Urinary bladder (tissue), 4 donors: ENCODE results near the gene DGCR6L. TPM values are rescaled to one million over a fixed set of nuclear protein-coding genes. Genes with fewer than 3 reads are reported as not detected.
"Not testable (repeated sequence)": the region's sequence is repeated elsewhere in the genome, so short reads cannot be mapped to it uniquely, and the experiment has no call there.

ENCODE experiments used
- DNase-seq: peaks from one replicate; pipeline ENCODE4 v3.0.0-alpha.2; 2015; ENCODE audit errors: extremely low spot score
- H3K27ac ChIP-seq: one replicate; pipeline ENCODE4 v1.5.1; 2013; ENCODE audit warnings: low read depth, mild to moderate bottlenecking, moderate library complexity
- H3K36me3 ChIP-seq: one replicate; pipeline ENCODE4 v1.6.1; 2013; ENCODE audit warnings: mild to moderate bottlenecking, moderate library complexity; ENCODE audit not compliant: insufficient read depth
- H3K4me1 ChIP-seq: one replicate; pipeline ENCODE4 v1.6.1; 2013; ENCODE audit warnings: mild to moderate bottlenecking, moderate library complexity; ENCODE audit not compliant: insufficient read depth
- H3K4me3 ChIP-seq: one replicate; pipeline ENCODE4 v1.5.1; 2013; ENCODE audit warnings: low read depth, low read length
- WGBS: extraction: QIAGEN DNeasy Blood & Tissue Kit; methylation state at CpG from one replicate; pipeline ENCODE4 v1.1.7; 2013; 5-methylcytosine and 5-hydroxymethylcytosine counted together
- polyA plus RNA-seq: library from polyadenylated mRNA; stranded (reverse); fragments of 200-250 nt; gene quantifications from one replicate; pipeline ENCODE4 v1.2.3, GENCODE V29; 2013
- total RNA-seq: library from RNA; depleted of rRNA; stranded (reverse); fragments of >200 nt; gene quantifications from one replicate; pipeline ENCODE4 v1.2.3, GENCODE V29; 2014
- donor health status: healthy with polysubstance abuse.
- donor health status: healthy.

The DGCR6L gene
- total and polyA plus RNA-seq, 2 donors: 22.8 to 80.7 TPM

DNA sequence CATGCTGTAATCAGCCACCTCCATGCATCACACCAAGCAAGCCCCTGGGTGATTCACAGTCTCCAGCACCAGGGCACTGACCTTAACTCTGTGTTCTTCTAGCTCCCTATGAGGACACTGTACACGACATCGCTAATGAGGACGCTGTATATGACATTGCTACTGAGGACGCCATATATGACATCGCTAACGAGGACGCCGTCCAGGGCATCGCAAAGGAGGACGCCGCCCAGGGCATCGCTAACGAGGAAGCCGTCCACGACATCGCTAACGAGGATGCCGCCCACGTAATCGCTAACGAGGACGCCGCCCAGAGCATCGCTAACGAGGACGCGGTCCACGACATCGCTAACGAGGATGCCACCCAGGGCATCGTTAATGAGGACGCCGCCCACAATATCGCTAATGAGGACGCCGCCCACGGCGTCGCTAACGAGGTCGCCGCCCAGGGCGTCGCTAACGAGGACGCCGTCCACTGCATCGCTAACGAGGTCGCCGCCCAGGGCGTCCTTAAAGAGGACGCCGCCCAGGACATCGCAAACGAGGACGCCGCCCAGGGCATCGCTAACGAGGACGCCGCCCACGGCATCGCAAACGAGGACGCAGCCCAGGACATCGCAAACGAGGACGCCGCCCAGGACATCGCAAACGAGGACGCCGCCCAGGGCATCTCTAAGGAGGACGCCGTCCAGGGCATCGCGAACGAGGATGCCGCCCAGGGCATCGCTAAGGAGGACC, 34.5 kb upstream of the DGCR6L start:
- no peak for DNase-seq
- Histone ChIP-seq H3K36me3 (no peaks in the 10 kb centered on the region), H3K4me1 (no peaks in the 10 kb centered on the region), H3K27ac (no peak overlapping the region), H3K4me3 (no peak overlapping the region)
- WGBS: 95% methylated on average over 81 of the region's 81 CpGs

DNA sequence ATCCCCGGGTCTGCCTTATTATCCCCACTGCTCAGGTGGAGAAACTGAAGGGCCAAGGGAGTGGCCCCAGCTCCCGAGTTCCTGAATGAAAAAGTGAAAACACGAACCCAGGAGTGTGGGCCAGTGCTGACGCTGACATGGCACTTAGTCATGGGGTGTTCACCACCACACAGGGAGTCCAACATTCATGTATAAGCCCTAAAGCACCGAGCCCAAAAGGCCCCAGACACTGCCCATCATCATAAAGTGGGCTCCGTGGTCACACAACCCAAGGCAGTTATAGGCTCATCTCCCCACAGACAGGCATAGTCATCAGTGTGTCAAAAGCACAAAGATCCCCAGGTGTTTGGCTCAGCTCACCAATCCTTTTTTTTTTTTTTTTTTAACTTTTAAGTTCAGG, 32.7 kb upstream of the DGCR6L start:
- 69% methylated on average over 6 of the region's 6 CpGs for WGBS
- not testable (repeated sequence) for H3K4me3 ChIP-seq, H3K27ac ChIP-seq, H3K4me1 ChIP-seq, H3K36me3 ChIP-seq, DNase-seq

DNA sequence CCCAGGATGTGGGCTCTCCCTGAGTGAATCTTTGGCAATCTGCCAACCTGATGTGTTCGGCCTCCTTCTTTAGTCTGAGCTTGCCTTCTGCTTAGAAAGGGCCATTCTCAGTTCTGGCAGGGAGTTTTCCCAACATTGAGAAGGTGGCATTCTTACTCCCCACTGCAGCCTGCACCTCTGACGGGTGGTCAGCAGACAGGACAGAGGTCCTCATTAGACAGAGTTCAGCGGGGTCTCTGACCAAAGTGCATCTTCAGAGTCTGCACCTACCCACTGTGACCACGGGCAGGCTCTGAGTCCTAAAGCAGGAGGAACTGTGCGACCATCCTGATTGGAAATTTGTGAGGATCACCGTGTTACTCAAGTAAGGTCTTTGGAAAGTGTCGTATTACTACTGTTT, 26.7 kb upstream of the DGCR6L start:
- H3K4me1 ChIP-seq, H3K4me3 ChIP-seq, H3K27ac ChIP-seq, DNase-seq, H3K36me3 ChIP-seq: not testable (repeated sequence)
- 76% methylated on average over 3 of the region's 7 CpGs for WGBS

DNA sequence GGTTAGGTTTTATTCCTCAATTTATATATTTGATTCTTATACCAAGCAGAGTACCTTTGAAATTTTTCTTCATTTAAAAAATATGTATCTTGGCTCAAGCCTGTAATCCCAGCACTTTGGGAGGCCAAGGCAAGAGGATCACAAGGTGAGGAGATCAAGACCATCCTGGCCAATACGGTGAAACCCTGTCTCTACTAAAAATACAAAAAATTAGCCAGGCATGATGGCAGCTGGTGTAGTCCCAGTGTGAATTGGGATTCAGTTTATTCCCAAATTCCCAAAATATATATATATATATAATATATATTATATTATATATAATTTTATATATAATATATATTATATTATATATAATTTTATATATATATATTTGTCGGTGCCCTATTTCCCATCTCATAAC, 18.4 kb upstream of the DGCR6L start:
- 86% methylated on average over 2 of the region's 2 CpGs for whole genome bisulfite sequencing
- not testable (repeated sequence) for H3K36me3 ChIP-seq, H3K27ac ChIP-seq, H3K4me1 ChIP-seq, H3K4me3 ChIP-seq, DNase-seq

DNA sequence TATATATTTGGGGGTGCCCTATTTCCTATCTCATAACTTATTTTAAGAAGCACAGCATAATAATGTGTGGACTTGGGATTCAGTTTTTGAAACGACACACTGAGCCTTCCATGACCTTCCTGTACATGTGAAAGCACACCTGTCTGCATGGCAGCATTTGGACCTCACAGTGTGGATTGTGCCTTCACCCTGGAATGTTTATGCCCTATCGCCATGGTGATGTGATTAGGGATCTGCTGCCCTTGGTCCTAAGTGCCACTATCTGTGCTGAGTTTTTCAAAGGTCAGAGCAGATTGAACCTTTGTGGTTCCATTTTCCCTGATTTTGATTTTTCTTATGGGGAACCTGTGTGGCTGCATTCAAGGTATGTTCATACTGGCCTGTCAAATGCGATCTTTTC, 17.9 kb upstream of the DGCR6L start:
- H3K4me1 ChIP-seq, DNase-seq, H3K36me3 ChIP-seq, H3K27ac ChIP-seq, H3K4me3 ChIP-seq: not testable (repeated sequence)
- 84% methylated on average over 3 of the region's 3 CpGs for WGBS

DNA sequence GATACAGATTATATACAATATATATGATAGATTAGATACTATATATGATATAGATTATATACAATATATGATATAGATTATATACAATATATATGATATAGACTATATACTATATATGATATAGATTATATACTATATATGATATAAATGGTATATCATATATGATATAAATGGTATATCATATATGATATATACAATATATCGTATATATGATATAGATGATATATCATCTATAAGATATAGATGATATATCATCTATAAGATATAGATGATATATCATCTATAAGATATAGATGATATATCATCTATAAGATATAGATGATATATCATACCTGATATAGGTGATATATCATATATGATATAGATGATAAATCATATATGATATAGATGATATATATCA, 16.7 kb upstream of the DGCR6L start:
- not testable (repeated sequence) for H3K4me1 ChIP-seq, H3K36me3 ChIP-seq, H3K27ac ChIP-seq, DNase-seq, H3K4me3 ChIP-seq
- WGBS: 97% methylated on average over 1 of the region's 1 CpG

DNA sequence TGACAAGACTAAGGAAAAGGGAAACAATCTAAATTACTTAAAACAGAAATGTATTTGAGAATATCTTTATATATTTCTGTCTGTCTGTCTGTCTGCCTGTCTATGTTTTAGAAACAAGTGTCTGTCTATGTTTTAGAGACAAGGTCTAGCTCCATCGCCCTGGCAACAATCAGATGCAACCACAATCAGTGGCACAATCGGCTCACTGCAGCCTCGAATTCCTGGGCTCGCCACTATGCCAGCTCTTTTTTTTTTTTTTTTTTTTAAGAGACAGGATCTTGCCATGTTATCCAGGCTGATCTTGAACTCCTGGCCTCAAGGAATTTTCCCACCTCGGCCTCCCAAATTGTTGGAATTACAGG, 8.7 kb upstream of the DGCR6L start:
- H3K36me3 ChIP-seq, H3K4me3 ChIP-seq, H3K4me1 ChIP-seq, DNase-seq, H3K27ac ChIP-seq: not testable (repeated sequence)
- 80% methylated on average over 5 of the region's 5 CpGs for WGBS

DNA sequence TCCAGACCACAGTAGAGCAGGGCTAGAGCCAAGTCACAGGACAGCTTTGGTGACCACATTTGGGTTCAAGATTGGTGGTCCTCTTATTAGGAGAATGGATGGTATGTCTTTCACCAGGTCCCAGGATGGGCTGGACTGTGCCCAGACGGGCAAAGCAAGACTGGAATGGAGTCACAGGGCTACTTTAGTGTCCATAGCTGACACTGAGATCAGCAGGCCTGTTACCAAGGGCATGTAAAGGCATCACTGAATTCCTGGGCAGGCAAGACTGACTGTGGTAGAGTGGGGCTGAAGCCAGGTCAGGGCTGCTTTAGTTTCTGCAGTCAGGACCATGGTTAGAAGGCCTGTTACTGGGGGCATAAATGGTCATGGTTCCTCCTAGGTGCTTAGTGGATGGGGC, 6.1 kb upstream of the DGCR6L start:
- H3K4me3 ChIP-seq, DNase-seq, H3K4me1 ChIP-seq, H3K27ac ChIP-seq, H3K36me3 ChIP-seq: not testable (repeated sequence)
- WGBS: 82% methylated on average over 1 of the region's 1 CpG

DNA sequence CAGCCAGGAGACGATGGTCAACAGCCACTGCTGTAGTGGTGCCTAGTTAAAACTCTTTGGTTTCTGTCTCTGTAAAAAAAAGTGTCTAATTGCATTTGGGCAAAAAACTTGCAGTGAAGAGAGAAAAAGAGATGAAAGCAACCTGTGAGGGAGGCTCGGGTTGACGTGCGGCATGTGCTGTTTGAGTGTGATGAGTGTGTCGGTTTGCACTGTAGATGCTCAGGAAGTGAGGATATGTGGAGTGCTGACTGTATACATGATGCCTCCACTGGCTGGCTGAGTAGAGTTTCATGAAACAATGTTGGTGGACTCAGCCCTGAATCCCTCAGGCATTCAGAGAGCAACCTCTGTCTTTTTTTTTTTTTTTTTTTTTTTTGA, 4.3 kb upstream of the DGCR6L start:
- 81% methylated on average over 5 of the region's 5 CpGs for WGBS
- no peaks in the 10 kb centered on the region for H3K36me3 ChIP-seq
- H3K4me1 ChIP-seq: peaks cover 3% of the 10 kb centered on the region
- no peak overlapping the region for H3K4me3 ChIP-seq
- no peak for DNase-seq
- H3K27ac ChIP-seq: no peak overlapping the region

DNA sequence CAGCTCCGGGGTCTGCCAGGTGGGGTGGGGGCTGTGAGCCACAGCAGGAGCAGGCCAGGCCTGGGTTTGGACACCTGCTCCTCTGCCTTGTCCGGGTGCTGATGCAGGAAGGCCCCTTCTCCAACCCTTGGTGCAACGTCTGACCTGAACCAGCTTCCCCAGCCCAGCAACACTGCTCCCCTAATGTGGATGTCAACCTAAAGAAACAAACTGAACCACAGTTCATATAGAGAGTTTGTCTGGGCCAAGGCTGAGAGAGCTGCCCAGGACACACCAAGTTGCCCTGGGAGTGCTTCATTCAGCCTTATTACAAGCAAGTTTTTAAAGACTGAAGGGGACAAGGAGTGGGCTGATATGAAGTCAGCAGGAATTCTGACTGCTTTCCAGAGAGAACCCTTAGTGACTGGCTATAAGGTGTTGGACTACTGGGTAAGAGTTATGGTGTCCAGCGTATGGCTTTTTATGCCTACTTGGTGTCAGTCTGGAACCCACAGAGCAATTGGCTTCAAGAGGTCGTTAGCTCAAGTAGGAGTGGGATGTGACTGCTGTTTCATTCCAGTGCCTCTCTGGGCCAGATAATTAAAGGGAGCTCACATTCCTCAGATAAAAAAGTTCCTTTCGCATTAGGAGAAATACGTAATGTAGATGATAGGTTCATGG, 1.8 kb upstream of the DGCR6L start:
- H3K27ac ChIP-seq, H3K4me1 ChIP-seq, DNase-seq: not testable (repeated sequence)

DNA sequence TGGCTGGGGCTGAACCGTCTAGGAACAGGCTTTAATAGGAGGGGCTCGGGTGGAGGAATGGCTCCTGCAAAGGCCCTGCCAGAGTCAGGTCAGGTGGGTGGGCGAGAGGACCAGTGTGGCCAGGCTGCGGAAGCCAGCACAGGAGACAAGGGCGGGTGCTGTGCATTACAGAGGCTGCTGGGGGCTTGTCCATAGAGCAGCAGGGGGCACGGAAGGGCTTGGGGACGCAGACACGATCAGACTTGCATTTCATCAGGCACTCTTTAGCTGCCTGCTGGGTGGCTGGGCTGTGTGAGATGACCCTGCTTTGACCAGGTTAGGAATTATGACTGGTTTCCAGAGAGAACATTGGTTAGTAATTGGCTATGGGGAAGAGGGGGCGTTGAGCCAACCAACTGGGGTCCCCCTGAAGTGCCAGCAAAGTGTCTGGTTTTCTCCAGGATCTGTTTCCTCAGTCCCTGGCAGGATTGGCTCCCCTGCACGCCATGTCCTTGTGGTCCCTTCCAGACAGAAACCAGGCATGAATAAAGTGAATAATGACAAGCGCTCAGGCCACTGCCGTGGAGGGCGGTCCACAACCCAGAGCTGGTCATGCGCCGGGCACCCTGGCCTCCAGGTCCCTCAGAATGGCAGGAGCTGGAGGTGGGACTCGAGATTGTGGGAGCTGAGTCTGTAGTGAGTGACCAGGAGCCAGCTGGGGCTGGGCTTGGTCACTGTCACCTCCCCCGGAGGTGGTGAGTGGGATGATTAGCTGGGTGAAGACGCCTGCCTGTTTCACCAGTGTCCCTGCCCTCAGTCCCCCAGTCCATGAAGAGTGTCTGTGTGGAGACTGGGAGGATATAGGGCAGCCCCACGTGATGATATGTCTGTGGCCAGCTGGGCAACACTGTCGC, 1.0 kb upstream of the DGCR6L start:
- not testable (repeated sequence) for H3K36me3 ChIP-seq, H3K4me1 ChIP-seq, DNase-seq
- WGBS: 42% methylated on average over 20 of the region's 20 CpGs
- peak overlapping the region; percentile 84 for H3K4me3 ChIP-seq
- H3K27ac ChIP-seq: peak overlapping the region; percentile 25

More for the DNA sequence above, 1.8 kb upstream of the DGCR6L start:
- not testable (repeated sequence) for H3K36me3 ChIP-seq, H3K4me3 ChIP-seq
- 76% methylated on average over 7 of the region's 7 CpGs for WGBS

DNA sequence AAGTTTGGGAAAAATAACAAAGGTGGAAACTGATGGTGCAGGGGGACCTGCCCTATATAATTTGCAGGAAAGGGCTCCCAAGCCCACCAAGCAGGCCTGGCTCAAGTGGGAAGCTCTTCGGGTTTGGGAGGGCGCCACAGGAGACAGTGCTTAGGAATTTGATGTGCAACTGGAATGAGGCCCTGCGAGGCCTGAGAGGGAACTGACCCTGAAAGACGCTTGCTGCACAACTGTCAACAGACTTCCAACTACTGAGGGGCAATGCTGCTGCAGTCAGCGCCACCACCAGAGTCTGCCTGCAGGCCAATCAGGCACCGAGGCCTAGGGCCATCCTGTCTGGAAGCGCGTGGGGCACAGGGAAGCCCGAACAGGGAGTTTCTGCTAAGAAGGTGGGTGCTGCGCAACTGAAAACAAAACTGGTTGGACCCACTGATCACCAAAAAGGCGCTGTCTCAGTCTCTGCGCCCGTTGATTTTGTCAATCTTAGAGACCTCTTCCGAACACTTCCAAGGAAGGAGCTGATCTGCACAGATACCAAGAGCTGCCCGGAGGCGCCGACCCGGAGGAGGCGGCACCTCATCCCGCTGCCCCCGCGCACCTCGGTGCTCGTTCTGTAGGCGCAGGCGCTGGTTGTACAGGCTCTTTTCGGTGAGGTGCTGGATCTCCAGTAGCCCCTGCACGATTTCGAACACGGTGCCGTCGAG, 667 bp downstream of the DGCR6L start:
- peak overlapping the region; percentile 84 for H3K4me3 ChIP-seq
- no peak overlapping the region for H3K27ac ChIP-seq
- 2% methylated on average over 32 of the region's 32 CpGs for WGBS
- no peak for DNase-seq
- H3K36me3 ChIP-seq: no peaks in the 10 kb centered on the region
- peaks cover 3% of the 10 kb centered on the region for H3K4me1 ChIP-seq

DNA sequence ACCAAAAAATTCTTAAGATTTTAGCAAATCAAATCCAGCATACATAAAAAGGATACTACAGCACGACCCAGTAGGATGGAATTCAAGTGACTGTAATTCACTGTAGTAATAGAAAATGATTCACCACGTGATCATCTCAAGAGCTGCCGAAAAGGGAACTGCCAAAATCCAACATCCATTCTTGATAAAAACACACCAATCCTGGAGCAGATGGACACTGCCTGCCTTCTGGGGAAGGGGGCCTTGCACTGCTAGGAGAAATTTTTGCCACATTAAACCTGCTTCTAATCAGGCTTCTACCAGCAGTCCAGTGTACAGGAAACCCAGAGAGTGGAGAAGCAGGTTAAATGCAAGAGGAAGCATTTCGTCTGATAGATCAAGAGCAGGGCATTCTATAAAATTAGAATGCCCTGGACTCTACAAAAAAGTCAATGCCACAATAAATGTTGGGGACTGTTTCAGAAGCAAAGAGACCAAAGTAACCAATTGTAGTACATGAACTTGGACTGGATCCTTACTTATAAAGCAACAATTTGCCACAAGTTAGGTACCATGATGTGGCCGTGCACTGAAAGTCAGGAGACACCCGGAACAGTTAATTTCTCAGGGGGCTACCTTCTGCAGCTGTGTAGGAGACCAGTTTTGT, 1.7 kb downstream of the DGCR6L start:
- H3K27ac ChIP-seq, H3K4me3 ChIP-seq, DNase-seq, H3K4me1 ChIP-seq, H3K36me3 ChIP-seq: not testable (repeated sequence)
- 66% methylated on average over 6 of the region's 6 CpGs for WGBS
